Measurements from ENCODE around the gene C6orf120. TPM values are rescaled to one million over a fixed set of nuclear protein-coding genes. Genes with fewer than 3 reads are reported as not detected.

Gene C6orf120
- polyA plus RNA-seq, 1 donor = 27.2 TPM

GRCh38 chr6:169724494-169725124, 22.7 kb downstream of the C6orf120 start, which contains the start of gene PHF10:
TSS of gene PHF10 (minus strand) at chr6:169724500. CDS start at chr6:169723931, 569 bp downstream.
- DNase-seq (ENCODE audit: low read depth) = no peak

- no peak for DNase-seq (ENCODE audit: low read depth)
Observed at GRCh38 chr6:169725125-169726048, 23.5 kb downstream of the C6orf120 start.

GRCh38 chr6:169726049-169726400, 24.1 kb downstream of the C6orf120 start:
- DNase-seq (ENCODE audit: low read depth) = no peak

GRCh38 chr6:169726963-169727362, 25.0 kb downstream of the C6orf120 start:
- DNase-seq (ENCODE audit: low read depth) = no peak

GRCh38 chr6:169729961-169730360, 28.0 kb downstream of the C6orf120 start:
- DNase-seq (ENCODE audit: low read depth) = no peak

- no peak for DNase-seq (ENCODE audit: low read depth)
Observed at GRCh38 chr6:169738204-169738975, 36.5 kb downstream of the C6orf120 start.

- no peak for DNase-seq (ENCODE audit: low read depth)
Observed at GRCh38 chr6:169738976-169739529, 37.1 kb downstream of the C6orf120 start.

- no peak for DNase-seq (ENCODE audit: low read depth)
Observed at GRCh38 chr6:169741344-169741743, 39.4 kb downstream of the C6orf120 start.

- DNase-seq (ENCODE audit: low read depth) = no peak
Observed at GRCh38 chr6:169745405-169745804, 43.5 kb downstream of the C6orf120 start.

- DNase-seq (ENCODE audit: low read depth) = no peak
Observed at GRCh38 chr6:169746556-169746955, 44.6 kb downstream of the C6orf120 start.

- peak; percentile 81 for DNase-seq (ENCODE audit: low read depth)
Observed at GRCh38 chr6:169751242-169752073, 49.5 kb downstream of the C6orf120 start, which contains the start of the genes DYNLT2 and ERMARD. TSS of gene DYNLT2 (minus strand) at chr6:169751572. CDS start at chr6:169751458, 114 bp downstream. TSS of gene ERMARD (plus strand) at chr6:169751622. CDS start at chr6:169751658, 36 bp downstream.

- no peak for DNase-seq (ENCODE audit: low read depth)
Observed at GRCh38 chr6:169752074-169752623, 50.2 kb downstream of the C6orf120 start.

Other genes starting within 250 kb of the C6orf120 start
- 42.5 TPM for gene WDR27, start 97 bp upstream of the C6orf120 start, polyA plus RNA-seq (ENCODE audit: insufficient read length)
- gene PHF10, start 22.4 kb downstream of the C6orf120 start, polyA plus RNA-seq (ENCODE audit: insufficient read length) = 70.8 TPM
- 2.9 TPM for gene DYNLT2, start 49.4 kb downstream of the C6orf120 start, polyA plus RNA-seq (ENCODE audit: insufficient read length)
- 21.1 TPM for gene ERMARD, start 49.5 kb downstream of the C6orf120 start, polyA plus RNA-seq (ENCODE audit: insufficient read length)

Measured in forelimb muscle (tissue), 1 donor.